Neuronal stem cell (in vitro differentiated cells): Measurements from ENCODE around the gene KLLN. TPM values are rescaled to one million over a fixed set of nuclear protein-coding genes. Genes with fewer than 3 reads are reported as not detected.
"Not testable (repeated sequence)": the region's sequence is repeated elsewhere in the genome, so short reads cannot be mapped to it uniquely, and the experiment has no call there.

Experiments used
- DNase-seq: peaks from one replicate; pipeline ENCODE4 v3.0.0-alpha.2; 2013; ENCODE audit warnings: low spot score
- H2AFZ ChIP-seq: one replicate; pipeline ENCODE4 v1.6.1; 2013; ENCODE audit warnings: mild to moderate bottlenecking, low read length, inconsistent platforms
- H2AK5ac ChIP-seq: 2 replicates; pipeline ENCODE4 v1.6.1; 2013; ENCODE audit warnings: low read depth, mild to moderate bottlenecking, inconsistent platforms, low read length, moderate library complexity, mixed read lengths
- H2BK120ac ChIP-seq: 2 replicates; pipeline ENCODE4 v1.6.1; 2013; ENCODE audit warnings: low read depth, mild to moderate bottlenecking, inconsistent platforms, low read length, moderate library complexity, mixed read lengths
- H2BK12ac ChIP-seq: one replicate; pipeline ENCODE4 v1.6.1; 2013; ENCODE audit warnings: low read length, inconsistent platforms
- H2BK15ac ChIP-seq: 2 replicates; pipeline ENCODE4 v1.6.1; 2013; ENCODE audit warnings: mild to moderate bottlenecking, low read length, inconsistent platforms, mixed read lengths
- H2BK5ac ChIP-seq: one replicate; pipeline ENCODE4 v1.6.1; 2013; ENCODE audit warnings: inconsistent platforms, mild to moderate bottlenecking, low read length, moderate library complexity
- H3K14ac ChIP-seq: one replicate; pipeline ENCODE4 v1.6.1; 2013; ENCODE audit warnings: low read length, inconsistent platforms
- H3K18ac ChIP-seq: 2 replicates; pipeline ENCODE4 v1.6.1; 2013; ENCODE audit warnings: low read length, inconsistent platforms
- H3K23ac ChIP-seq: 2 replicates; pipeline ENCODE4 v1.6.1; 2013; ENCODE audit warnings: low read depth, mild to moderate bottlenecking, mixed read lengths, low read length, inconsistent platforms; ENCODE audit not compliant: poor library complexity
- H3K27ac ChIP-seq: replicated peaks from 3 replicates; pipeline ENCODE4 v1.5.1; 2013; ENCODE audit warnings: low read length, inconsistent platforms
- H3K27me3 ChIP-seq, 3 experiments: 2 replicates each; pipeline ENCODE4 v1.6.1; 2013; ENCODE audit warnings: low read length in 3 of 3, mild to moderate bottlenecking in 2 of 3, inconsistent platforms in 1 of 3, low read depth in 1 of 3, mixed read lengths in 1 of 3, moderate library complexity in 1 of 3; ENCODE audit not compliant: control insufficient read depth in 3 of 3, insufficient read depth in 3 of 3
- H3K36me3 ChIP-seq, 2 donors: replicated peaks in 1 of 2; 2 replicates each; pipeline ENCODE4 v1.6.1; 2013; ENCODE audit warnings: low read length in 2 of 2; ENCODE audit not compliant: control insufficient read depth in 2 of 2, insufficient read depth in 2 of 2
- H3K4ac ChIP-seq: 2 replicates; pipeline ENCODE4 v1.6.1; 2013; ENCODE audit warnings: inconsistent platforms, mild to moderate bottlenecking, low read length, moderate library complexity
- H3K4me1 ChIP-seq, 2 donors: 1 replicate in 1 of 2; 2 replicates in 1 of 2; pipeline ENCODE4 v1.6.1; 2013; ENCODE audit warnings: low read length in 2 of 2, low read depth in 1 of 2; ENCODE audit not compliant: control insufficient read depth in 2 of 2, insufficient read depth in 1 of 2
- H3K4me2 ChIP-seq: one replicate; pipeline ENCODE4 v1.6.1; 2013; ENCODE audit warnings: mild to moderate bottlenecking, low read length, inconsistent platforms; ENCODE audit not compliant: insufficient read depth, poor library complexity, severe bottlenecking
- H3K4me3 ChIP-seq, 2 donors: 2 replicates each; pipeline ENCODE4 v1.5.1; 2013; ENCODE audit warnings: low read length in 2 of 2, mild to moderate bottlenecking in 2 of 2, inconsistent platforms in 1 of 2, moderate library complexity in 1 of 2
- H3K79me1 ChIP-seq: one replicate; pipeline ENCODE4 v1.6.1; 2013; ENCODE audit warnings: low read depth, mild to moderate bottlenecking, inconsistent platforms, low read length, moderate library complexity
- H3K9ac ChIP-seq: one replicate; pipeline ENCODE4 v1.6.1; 2013; ENCODE audit warnings: mild to moderate bottlenecking, low read depth, low read length, inconsistent platforms; ENCODE audit not compliant: poor library complexity
- H3K9me3 ChIP-seq, 2 donors: replicated peaks in 1 of 2; 2 replicates each; pipeline versions ENCODE3 to v1.6.1; 2013; ENCODE audit warnings: low read length in 2 of 2, mild to moderate bottlenecking in 2 of 2, inconsistent platforms in 1 of 2, low read depth in 1 of 2, mixed read lengths in 1 of 2, moderate library complexity in 1 of 2; ENCODE audit not compliant: control insufficient read depth in 2 of 2, insufficient read depth in 1 of 2
- H4K8ac ChIP-seq: one replicate; pipeline ENCODE4 v1.6.1; 2013; ENCODE audit warnings: low read depth, mild to moderate bottlenecking, inconsistent platforms, low read length, moderate library complexity
- H4K91ac ChIP-seq: one replicate; pipeline ENCODE4 v1.6.1; 2013; ENCODE audit warnings: low read length, low read depth, mild to moderate bottlenecking, inconsistent platforms; ENCODE audit not compliant: poor library complexity
- WGBS, 2 donors: extraction: QIAGEN DNeasy Blood & Tissue Kit; methylation state at CpG; one replicate each; pipeline ENCODE4 v1.1.7; 2013; ENCODE audit warnings: missing lambda C conversion rate in 2 of 2, mixed read lengths in 1 of 2; ENCODE audit not compliant: insufficient read length in 2 of 2, insufficient replicate concordance in 1 of 2; ENCODE audit errors: extremely low coverage in 2 of 2; 5-methylcytosine and 5-hydroxymethylcytosine counted together
- polyA plus RNA-seq, 2 experiments: library from polyadenylated mRNA; stranded (reverse); fragments of 200-250 nt; gene quantifications; one replicate each; pipeline ENCODE4 v1.2.3, GENCODE V29; 2013

The KLLN gene
- polyA plus RNA-seq (2013, experiment 1 of 2), result 0.60 TPM
- 0.53 TPM for polyA plus RNA-seq (2013, experiment 2 of 2)

GRCh38 chr10:87863053-87863943 is at the start of gene KLLN, which contains the start of gene PTEN:
TSS of gene KLLN (minus strand) at chr10:87863533. CDS start at chr10:87862487, 1,046 bp downstream.
TSS of gene PTEN (plus strand) at chr10:87863625. CDS start at chr10:87864470, 845 bp downstream.
- no CpG with 5 or more reads among the region's 89 CpGs for WGBS, 2 donors
- Histone ChIP-seq H4K91ac (no peak within 1 kb of the TSS), H3K18ac (peak within 1 kb of the TSS; percentile 99), H3K4me2 (peak within 1 kb of the TSS; percentile 88), H3K27me3 (no peaks in the 10 kb centered on the region), H2BK12ac (peak within 1 kb of the TSS; percentile 58), H3K36me3 (peaks cover 0 to 8% of the 10 kb centered on the region in 2 donors), H4K8ac (no peak within 1 kb of the TSS), H3K9me3 (peaks cover 0 to 8% of the 10 kb centered on the region in 2 donors), H2BK15ac (peak within 1 kb of the TSS; percentile 71), H3K23ac (peak within 1 kb of the TSS; percentile 98), H2AFZ (peak within 1 kb of the TSS; percentile 92), H3K4me1 (peaks cover 1 to 3% of the 10 kb centered on the region in 2 donors), H3K4ac (peak within 1 kb of the TSS; percentile 97), H3K79me1 (peaks cover 6% of the 10 kb centered on the region), H2BK5ac (peak within 1 kb of the TSS; percentile 98), H3K14ac (peak within 1 kb of the TSS; percentile 94), H2AK5ac (peak within 1 kb of the TSS; percentile 64), H2BK120ac (peak within 1 kb of the TSS; percentile 96), H3K9ac (peak within 1 kb of the TSS; percentile 96), H3K4me3 (peak within 1 kb of the TSS; percentile 94 to 98), H3K27ac (peak within 1 kb of the TSS; percentile 99)
- peak; percentile 93 for DNase-seq

- not testable (repeated sequence) for H2AK5ac ChIP-seq, DNase-seq, H2AFZ ChIP-seq, H2BK5ac ChIP-seq, H3K4me3 ChIP-seq, H3K79me1 ChIP-seq, H3K14ac ChIP-seq, H3K27ac ChIP-seq, H2BK12ac ChIP-seq, H3K4ac ChIP-seq, H3K4me2 ChIP-seq, H4K8ac ChIP-seq, H2BK15ac ChIP-seq, H4K91ac ChIP-seq, H2BK120ac ChIP-seq, H3K4me1 ChIP-seq, H3K27me3 ChIP-seq, H3K9ac ChIP-seq, H3K23ac ChIP-seq, H3K18ac ChIP-seq
- Histone ChIP-seq H3K9me3 (peaks cover 3 to 22% of the 10 kb centered on the region in 2 donors), H3K36me3 (peaks cover 0 to 35% of the 10 kb centered on the region in 2 donors)
- WGBS, 2 donors, result no CpG with 5 or more reads among the region's 8 CpGs
These were observed 40.1 kb upstream of the KLLN start for GRCh38 chr10:87903396-87903795.

- H3K23ac ChIP-seq, H3K4me2 ChIP-seq, H2BK12ac ChIP-seq, H3K27ac ChIP-seq, H2BK15ac ChIP-seq, H4K8ac ChIP-seq, DNase-seq, H3K4me1 ChIP-seq, H3K27me3 ChIP-seq, H3K18ac ChIP-seq, H3K9ac ChIP-seq, H3K9me3 ChIP-seq, H3K79me1 ChIP-seq, H2AK5ac ChIP-seq, H4K91ac ChIP-seq, H3K4ac ChIP-seq, H2AFZ ChIP-seq, H2BK5ac ChIP-seq, H3K14ac ChIP-seq, H2BK120ac ChIP-seq, H3K4me3 ChIP-seq: not testable (repeated sequence)
- peaks cover 0 to 33% of the 10 kb centered on the region in 2 donors for H3K36me3 ChIP-seq
- no CpG with 5 or more reads among the region's 8 CpGs for WGBS, 2 donors
These were observed 34.6 kb upstream of the KLLN start for GRCh38 chr10:87897957-87898356.

GRCh38 chr10:87896216-87896615 is 32.9 kb upstream of the KLLN start:
- Histone ChIP-seq H3K36me3 (peaks cover 0 to 33% of the 10 kb centered on the region in 2 donors), H3K27ac (no peak overlapping the region), H3K4me1 (no peaks in the 10 kb centered on the region), H2BK15ac (no peak overlapping the region), H3K27me3 (no peaks in the 10 kb centered on the region), H3K79me1 (peaks cover 2% of the 10 kb centered on the region), H2BK5ac (no peak overlapping the region), H4K8ac (no peak overlapping the region), H2AFZ (no peak overlapping the region), H3K4me3 (no peak overlapping the region), H2BK12ac (no peak overlapping the region), H3K9me3 (peaks cover 0 to 8% of the 10 kb centered on the region in 2 donors), H3K4me2 (no peak overlapping the region), H4K91ac (no peak overlapping the region), H3K4ac (no peak overlapping the region), H2AK5ac (no peak overlapping the region), H3K9ac (no peak overlapping the region), H3K23ac (no peak overlapping the region), H3K14ac (no peak overlapping the region), H3K18ac (no peak overlapping the region), H2BK120ac (no peak overlapping the region)
- no peak for DNase-seq
- no CpG with 5 or more reads among the region's 2 CpGs for WGBS, 2 donors
